GM12872 (cell line): ENCODE results near the gene SLC6A11.

ENCODE experiments used
- TF ChIP-seq, protein P1 (sequence below): IDR thresholded peaks from 3 replicates; pipeline ENCODE4 v1.5.1; 2011; ENCODE audit warnings: low read depth, mild to moderate bottlenecking, low read length, moderate library complexity; ENCODE audit not compliant: insufficient read depth

Gene SLC6A11

DNA sequence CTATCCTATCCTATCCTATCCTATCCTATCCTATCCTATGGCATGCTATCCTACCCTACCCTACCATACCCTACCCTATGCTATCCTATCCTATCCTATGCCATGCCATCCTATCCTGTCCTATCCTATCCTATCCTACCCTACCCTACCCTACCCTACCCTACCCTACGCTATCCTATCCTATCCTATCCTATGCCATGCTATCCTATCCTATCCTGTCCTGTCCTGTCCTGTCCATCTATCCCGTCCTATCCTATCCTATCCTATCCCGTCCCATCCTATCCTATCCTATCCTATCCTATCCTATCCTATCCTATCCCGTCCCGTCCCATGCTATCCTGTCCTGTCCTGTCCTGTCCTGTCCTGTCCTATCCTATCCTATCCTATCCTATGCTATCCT is 57.4 kb downstream of the SLC6A11 start:
- TF ChIP-seq, protein P1, sequence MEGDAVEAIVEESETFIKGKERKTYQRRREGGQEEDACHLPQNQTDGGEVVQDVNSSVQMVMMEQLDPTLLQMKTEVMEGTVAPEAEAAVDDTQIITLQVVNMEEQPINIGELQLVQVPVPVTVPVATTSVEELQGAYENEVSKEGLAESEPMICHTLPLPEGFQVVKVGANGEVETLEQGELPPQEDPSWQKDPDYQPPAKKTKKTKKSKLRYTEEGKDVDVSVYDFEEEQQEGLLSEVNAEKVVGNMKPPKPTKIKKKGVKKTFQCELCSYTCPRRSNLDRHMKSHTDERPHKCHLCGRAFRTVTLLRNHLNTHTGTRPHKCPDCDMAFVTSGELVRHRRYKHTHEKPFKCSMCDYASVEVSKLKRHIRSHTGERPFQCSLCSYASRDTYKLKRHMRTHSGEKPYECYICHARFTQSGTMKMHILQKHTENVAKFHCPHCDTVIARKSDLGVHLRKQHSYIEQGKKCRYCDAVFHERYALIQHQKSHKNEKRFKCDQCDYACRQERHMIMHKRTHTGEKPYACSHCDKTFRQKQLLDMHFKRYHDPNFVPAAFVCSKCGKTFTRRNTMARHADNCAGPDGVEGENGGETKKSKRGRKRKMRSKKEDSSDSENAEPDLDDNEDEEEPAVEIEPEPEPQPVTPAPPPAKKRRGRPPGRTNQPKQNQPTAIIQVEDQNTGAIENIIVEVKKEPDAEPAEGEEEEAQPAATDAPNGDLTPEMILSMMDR = no peak

DNA sequence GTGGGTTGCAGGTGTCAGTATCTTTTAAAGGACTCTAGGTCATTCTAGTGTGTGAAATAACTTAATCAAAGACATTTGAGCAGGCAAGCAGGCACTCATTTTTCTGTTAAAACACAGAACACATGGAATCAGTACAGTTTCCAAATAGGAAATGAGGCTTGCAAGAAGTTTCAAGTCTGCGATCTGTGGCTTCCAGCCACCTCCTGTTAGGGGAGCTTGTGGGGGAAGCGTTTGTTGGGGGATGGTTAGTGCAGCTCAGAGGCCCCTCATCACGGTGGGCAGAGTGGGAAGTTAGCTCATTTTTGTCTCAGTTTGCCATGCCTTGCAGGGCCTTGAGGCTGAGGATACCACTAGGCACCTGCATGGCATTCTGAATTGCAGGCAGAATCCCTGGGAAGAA is 59.9 kb downstream of the SLC6A11 start:
- TF ChIP-seq, protein P1 = no peak

DNA sequence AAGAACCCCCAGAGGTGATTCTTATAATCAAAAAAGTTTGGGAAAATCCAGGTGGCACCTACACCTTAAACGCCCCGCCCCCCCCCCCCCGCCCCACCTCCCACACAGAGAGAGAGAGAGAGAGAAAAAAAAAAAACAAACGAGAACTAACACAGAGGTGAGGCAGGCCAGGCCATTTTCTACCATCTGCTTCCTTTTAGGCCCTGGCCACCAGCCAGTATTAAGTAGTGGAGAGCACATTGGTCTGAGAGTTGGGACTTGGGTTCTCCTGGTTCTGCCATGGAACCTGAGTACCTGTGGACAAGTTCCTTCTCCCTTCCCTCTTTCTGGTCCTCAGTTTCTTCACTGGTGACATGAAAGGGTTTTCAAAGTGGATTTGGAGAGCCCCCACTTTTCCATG is 60.6 kb downstream of the SLC6A11 start:
- TF ChIP-seq, protein P1 = no peak

DNA sequence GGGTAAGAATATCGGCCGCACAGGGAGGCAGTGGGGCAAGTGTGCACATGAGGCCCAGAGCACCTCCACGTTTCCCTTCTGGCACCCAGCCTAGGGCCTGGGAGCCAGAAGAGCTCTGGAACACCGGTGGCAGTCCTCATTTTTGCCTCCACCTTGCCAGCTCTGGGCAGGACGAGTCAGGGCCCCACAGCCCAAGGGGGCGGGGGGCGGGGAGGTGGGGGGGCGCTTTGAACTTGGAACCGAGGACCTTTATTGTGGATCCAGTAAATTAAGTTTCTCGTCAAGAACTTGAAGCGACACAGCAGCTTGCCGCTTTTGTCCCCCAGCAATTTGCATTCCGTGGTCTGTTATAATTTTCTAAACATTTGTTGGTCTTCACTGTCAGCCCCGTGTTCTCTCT is 66.8 kb downstream of the SLC6A11 start:
- TF ChIP-seq, protein P1 = no peak

DNA sequence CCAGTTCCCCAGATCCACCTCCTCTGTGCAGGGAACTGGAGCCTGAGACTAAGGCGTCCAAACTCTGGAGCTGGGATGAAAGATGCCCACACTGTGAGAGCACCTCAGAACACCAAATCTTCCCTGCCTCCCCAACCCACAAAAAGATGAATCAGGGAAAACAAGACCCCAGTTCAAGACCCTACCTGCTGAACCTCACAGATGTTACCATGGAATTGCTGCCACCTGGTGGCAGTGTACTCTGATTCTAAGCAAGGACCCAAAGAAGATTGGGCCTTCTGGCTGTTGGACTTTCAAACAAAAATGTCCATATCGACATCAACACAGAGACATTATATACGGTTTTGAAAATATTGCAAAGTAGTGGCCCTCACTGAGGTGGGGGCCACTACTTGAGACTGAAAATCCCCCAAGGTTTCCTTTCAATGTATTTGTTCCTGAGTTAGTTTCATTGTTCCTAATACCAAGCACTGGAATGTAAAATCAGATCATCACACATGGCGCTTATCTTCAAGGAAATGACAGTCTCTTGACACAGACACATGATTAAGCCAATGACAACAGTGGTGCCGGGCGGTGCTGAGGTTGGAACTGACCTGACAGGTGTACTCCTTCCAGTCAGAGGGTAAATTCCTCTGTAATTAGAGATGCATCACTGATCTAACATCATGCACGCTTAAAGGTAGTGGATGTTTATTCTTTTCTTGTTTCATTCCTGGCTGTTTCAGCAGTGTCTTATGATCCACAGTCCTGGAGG is 67.6 kb downstream of the SLC6A11 start:
- TF ChIP-seq, protein P1 = peak; percentile 48

DNA sequence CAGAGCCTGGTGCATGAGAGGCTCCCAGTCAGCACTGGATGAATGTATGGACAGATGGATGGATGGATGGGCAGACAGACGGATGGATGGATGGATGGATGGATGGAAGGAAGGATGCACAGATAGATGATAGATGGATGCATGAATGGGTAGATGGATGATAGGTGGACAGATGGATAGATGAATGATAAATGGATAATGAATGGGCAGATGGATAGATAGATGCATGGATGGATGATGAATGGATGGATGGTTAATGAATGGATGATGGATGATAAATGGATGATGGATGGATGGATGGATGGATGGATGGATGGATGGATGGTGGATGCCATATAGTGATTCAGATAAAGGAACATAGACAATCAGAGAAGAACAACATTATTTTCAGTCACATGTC is 71.0 kb downstream of the SLC6A11 start:
- TF ChIP-seq, protein P1 = no peak

DNA sequence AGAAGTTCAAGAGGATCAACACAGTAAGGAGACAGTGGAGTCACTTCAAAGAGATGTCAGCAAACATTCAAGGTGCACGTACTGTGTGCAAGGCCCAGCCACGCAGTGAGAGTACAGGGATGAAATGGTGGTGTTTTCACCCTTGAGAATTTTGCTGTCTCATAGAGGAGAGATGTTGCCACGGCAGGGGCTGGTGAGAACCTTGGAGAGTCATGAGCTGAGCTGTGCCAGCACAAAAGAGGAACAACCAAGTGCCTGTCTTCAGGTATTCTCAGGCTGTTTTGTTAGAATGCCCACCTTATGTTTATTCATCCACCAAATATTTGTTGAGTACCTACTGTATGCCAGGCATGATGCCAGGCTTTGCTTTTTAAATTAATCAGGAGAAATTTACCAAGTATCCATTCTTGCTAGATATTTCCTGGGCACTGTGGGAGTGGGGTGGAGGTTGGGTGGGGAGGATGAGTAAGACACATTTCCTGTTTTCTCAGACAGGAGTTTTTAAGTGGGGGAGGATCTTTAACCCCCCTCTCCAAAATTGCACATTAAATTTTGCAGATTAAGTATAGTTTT is 72.6 kb downstream of the SLC6A11 start:
- TF ChIP-seq, protein P1 = no peak
